CD4-positive, alpha-beta T cell treated with Interleukin-10 for 1 hour (primary cell): Measurements from ENCODE around the gene STK11.

Experiments used
- DNase-seq: peaks from one replicate; pipeline ENCODE4 v3.0.0-alpha.2; 2020

The STK11 gene

DNA sequence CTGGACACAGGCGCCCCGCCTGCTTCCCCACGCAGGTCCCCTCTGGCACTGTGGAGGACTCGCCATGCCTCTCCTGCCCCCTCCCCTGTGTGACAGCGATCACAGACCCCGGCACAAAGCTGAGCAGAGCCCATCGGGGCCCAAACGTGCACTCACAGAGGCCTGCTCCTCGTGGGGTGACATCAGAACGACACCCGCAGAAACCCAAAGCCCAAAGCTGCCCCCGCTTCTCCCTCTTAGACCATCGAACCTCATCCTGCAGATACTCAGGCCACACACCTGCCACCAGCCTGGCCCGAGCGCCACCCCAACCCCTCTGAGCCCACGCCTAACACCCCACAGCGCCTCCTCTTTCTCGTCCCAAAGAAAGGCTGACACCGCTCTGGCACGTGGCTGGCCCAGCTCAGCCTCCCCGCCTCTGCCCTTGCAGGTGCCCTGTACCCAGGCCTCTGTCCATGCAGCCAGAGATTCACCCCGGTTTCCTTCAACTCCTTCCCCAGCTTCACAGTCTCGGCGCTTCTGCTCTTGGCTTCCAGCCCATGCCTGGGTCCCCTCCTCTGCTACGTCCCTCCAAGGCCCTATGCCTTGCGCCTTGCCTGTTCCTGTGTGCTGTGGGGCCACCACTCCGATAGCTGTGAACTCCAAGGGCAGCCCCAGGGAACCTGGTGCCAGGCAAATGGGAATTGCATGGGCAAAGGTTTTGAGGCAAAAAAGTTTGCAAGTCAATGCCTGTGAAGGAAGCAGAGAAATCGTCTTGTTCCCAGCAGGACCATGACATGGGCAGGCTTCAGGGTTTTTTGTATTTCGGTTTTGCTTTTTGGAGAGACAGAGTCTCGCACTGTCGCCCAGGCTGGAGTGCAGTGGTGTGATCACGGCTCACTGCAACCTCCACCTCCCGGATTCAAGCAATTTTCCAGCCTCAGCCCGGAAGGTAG is 33.1 kb downstream of the STK11 start:
- peak; percentile 19 for DNase-seq

DNA sequence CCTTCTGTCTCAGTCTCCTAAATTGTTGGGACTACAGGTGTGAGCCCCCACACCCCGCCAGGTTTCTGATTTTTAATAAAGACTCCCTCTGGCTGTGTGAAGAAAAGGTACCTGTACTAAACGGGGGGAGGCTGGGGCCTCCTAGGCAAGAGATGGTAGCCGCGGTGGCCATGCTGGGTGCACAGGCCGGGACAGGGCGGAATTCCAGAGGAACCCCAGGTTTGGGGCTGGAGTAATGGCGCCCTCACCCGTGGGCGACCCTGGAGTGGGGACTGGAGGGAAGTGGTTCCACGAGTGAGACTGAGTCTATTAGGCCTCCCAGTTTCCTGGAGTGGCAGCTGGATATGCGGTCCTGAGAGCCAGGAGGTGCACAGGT is 33.8 kb downstream of the STK11 start:
- DNase-seq: no peak

DNA sequence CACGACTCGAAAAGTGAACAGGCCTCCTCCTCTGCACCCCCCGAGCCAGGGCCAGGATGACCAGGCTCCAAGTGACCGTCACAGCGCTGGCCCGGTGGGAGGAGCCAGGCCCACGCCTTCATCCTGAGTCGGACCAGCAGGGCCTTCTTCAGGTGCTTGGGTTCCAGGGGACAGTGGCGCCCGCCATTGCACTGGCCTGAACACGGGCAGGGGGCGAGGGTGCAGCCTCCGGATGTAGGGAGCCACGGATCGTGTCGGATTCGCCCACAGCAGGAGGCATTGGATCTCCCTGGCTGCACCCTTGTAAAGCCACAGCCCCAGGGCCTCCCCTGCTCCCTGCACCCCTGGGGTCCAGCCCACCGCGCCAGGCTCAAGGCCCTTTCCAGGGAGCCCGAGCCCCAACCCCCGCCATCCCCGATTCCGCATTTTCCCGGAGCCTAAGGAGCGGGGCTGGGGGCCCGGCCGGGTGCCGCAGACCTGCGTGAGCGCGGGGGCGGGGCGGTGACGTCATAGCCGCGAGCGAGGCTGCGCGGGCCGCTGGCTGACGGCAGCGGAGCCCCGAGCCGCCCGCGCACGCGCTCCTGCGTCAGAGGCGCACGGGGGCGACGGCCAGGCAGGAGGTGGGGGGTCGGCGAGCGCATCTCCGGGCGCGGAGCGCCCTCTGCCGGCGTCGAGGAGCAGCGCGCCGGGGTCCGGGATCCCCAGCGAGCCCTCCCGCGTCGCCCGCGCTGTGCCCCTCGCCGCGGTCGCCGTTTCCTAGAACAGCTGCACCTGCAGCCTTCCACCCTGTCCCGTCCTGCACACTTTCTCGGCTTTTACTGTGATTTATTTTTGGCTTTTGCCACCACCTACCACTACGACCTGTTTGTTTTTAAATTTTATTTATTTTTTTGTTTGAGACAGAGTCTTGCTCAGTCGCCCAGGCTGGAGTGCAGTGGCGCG is 34.5 kb downstream of the STK11 start:
- DNase-seq: peak; percentile 92

DNA sequence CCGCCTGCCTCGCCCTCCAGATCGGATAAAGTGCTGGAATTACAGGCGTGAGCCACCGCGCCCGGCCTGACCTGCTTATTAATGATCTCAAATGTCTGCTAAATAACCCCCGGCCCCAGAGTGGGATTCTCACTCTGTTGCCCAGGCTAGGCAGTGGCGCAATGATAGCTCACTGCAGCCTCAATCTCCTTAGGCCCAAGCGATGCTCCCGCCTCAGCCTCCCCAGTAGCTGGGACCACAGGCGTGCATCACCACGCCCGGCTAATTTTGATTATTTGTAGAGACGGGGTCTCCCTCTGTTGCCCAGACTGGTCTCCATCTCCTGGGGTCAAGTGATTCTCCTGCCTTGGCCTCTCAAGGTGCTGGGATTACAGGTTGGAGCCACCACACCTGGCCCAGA is 35.3 kb downstream of the STK11 start:
- no peak for DNase-seq

DNA sequence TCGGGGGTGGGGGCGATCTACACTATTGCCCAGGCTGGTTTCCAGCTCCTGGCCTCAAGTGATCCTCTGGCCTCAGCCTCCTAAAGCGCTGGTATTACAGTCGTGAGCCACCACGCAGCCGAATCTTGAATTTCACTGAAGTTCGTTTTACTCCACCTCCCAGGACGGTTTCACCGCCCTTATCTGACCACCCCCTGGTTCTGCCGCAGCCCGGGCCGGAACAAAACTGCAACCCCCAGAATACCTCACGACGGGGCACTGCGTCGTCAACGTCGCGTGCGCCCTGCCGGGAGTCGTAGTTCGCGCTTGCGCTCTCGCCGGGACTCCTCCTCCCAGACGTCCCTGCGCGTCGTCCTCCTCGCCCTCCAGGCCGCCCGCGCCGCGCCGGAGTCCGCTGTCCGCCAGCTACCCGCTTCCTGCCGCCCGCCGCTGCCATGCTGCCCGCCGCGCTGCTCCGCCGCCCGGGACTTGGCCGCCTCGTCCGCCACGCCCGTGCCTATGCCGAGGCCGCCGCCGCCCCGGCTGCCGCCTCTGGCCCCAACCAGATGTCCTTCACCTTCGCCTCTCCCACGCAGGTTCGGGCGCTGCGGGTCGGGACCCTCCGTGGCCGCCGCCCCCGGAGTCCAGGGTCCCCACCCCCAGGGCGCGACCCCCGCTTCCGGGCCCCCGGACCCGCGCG is 36.0 kb downstream of the STK11 start, which contains the start of gene ATP5F1D:
ATP5F1D (plus strand) TSS at position 335 of the 679 bp plus-strand sequence; CDS start at position 435, 100 bp downstream.
- DNase-seq: peak; percentile 92

DNA sequence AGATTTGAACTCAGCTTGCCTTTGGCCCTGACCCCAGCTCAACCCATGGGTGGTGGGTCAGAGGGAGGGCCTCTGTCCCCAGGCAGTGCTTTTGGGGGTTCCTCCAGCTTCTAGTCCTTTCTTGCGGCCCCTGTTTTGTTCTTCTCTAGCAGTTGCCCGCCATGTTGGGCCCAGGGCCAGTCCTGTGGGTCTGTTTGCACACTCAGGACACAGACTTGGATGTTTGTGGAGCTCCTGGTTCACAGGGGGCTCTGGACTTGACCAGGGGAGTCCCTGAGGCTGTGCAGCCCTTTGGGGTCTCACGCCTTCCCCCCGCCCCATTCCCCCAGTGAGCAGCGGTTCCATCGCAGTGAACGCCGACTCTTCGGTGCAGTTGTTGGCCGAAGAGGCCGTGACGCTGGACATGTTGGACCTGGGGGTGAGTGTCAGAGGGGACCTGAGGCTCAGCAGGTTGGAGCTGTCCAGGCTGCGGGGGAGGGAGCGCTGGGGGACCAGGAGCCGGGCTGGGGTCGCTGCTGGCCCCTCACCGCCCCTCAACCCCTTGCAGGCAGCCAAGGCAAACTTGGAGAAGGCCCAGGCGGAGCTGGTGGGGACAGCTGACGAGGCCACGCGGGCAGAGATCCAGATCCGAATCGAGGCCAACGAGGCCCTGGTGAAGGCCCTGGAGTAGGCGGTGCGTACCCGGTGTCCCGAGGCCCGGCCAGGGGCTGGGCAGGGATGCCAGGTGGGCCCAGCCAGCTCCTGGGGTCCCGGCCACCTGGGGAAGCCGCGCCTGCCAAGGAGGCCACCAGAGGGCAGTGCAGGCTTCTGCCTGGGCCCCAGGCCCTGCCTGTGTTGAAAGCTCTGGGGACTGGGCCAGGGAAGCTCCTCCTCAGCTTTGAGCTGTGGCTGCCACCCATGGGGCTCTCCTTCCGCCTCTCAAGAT is 38.5 kb downstream of the STK11 start:
- DNase-seq: peak; percentile 88

DNA sequence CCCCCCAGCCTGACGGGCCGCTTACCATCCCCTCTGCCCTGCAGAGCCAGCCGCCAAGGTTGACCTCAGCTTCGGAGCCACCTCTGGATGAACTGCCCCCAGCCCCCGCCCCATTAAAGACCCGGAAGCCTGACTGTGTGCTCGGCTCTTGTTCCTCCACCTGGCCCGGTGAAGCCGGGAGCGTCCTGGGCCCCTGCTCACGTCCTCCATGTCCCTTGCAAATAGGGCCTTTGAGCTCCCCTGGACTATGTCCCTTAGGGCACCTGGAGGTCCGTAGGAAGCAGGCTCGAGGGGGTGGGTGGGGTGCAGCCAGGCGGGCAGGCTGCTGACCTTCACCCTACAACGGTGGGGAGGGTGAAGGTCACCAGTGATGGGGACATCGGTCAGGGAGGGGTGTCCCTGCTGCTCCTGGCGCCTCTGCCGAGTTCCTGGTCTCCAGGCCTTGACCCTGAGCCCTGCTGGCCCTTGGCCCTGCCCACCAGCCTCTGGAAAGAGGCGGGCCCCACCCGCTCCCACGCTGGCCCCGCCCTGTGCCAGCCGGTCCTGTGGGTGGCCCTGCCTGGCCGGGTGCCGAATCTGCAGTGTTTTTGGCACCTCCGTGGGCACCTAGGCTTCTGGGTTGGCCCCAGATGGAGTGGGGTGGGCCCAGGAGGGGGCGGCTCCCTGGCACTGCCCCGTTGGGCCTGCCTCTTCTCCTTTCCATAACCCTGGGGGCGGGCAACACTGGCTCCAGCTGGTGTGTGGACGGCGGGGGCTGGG is 39.3 kb downstream of the STK11 start:
- peak; percentile 48 for DNase-seq

DNA sequence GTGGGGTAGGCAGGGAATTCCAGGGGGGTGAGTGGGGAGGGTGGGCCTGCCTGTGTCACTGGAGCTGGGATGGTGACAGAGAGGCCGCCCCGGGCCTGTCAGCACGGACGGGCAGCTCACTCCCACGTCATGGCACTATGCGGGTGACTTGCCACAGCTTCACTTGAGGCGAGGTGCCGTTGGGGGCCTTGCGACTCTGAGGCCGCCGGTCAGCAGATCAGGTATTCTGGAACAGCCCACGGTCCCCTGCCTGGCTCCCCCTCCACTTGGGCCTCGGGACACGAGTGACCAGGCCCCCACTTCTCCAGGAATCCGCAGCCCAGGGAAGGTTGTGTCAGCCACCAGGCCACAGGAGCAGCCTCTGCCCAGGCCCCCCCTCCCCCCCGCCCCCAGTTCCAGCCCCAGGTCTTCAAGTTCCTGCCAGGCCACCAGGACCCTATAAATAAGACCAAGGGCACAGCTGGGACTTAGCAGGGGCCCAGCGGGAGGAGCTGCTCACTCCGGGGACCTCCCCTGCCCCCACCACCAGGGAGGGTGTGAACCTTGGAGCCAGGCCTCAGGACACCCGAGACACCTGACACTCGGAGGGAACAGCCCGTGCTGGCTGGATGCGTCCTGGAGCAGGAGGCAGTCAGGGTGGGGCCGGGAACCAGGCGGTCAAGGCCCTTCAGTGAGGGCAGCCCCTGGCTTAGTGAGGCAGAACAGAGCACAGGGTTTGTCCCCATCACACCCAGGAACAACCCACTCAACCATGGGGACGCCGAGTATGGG is 40.1 kb downstream of the STK11 start:
- no peak for DNase-seq

DNA sequence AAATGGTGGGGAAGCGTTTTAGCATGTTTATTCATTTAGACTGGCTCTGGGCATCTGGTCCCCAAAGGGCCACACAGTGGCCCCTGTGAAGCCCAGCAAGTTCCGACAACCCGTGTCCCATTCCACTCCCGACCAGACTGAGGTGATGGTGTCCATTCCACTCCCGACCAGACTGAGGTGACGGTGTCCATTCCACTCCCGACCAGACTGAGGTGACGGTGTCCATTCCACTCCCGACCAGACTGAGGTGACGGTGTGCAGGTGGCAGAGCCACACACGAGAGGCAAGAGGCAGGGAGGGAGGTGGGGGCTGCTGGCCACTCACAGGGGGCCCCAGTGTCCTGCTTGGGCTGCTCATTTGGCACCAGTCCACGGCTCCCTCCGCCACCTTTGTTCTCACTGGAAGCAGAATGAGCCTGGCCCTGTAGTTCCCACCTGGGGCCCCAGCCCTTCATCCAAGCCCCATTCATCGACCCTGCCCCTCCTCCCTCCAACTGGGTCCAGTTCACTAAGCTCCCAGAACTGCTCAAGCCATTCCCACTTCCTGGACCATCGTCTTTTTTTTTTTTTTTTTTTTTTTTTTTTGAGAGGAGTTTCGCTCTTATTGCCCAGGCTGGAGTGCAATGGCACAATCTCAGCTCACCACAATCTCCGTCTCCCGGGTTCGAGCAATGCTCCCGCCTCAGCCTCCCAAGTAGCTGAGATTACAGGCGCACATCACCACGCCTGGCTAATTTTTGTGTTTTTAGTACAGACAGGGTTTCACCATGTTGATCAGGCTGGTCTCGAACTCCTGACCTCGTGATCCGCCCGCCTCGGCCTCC is 40.9 kb downstream of the STK11 start:
- peak; percentile 12 for DNase-seq

DNA sequence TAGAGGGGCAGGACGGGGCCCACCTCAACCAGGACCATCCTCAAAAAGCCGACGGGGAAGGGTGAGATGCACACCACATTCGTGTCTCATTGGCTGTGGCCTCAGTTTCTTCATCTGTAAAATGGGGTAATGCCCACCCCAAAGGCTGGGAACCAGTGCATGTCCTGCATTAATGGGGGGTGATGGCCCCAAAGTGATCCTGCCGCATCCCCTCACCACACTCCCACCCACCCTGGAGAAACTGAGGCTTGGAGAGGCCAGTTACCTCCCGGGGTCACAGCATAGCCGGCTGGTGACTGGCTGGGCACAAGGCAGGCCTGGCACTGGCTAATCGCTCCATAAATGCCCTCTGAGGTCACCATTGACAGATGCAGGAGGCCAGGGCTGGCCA is 42.2 kb downstream of the STK11 start:
- no peak for DNase-seq

DNA sequence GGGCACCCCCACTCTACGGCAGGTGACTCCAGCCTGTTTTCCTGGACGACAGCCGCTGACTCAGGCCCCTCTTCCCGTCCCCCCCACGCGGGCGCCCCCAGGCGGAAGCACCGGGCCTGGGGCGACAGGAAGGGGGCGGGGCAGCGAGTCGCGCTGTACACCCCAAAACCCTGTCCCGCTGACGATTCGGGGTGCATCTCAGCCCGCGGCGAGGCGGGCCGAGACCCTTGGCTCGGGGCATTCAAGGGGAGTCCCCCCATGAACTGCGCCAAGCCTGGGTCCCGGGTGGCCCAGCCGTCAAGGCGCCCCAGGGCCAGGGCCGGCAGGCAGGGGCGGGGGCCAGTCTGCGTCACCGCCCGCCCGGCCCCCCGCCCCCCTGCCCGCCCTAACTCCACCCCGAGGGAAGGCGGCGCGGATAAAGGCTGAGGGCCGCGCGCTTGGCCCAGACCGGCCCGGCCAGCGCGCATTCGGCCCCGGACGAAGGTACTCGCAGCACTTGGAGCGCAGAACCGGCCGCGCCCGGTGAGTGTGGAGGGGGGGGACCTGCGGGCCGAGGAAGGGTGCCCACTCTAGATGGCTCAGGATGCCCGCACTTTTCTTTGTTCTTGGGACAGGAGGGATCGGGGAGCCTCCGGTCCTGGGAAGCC is 42.7 kb downstream of the STK11 start, which contains the start of gene MIDN:
MIDN (plus strand) TSS at position 445 of the 647 bp plus-strand sequence. CDS start 1,714 bp downstream, outside the sequence.
- peak; percentile 81 for DNase-seq

DNA sequence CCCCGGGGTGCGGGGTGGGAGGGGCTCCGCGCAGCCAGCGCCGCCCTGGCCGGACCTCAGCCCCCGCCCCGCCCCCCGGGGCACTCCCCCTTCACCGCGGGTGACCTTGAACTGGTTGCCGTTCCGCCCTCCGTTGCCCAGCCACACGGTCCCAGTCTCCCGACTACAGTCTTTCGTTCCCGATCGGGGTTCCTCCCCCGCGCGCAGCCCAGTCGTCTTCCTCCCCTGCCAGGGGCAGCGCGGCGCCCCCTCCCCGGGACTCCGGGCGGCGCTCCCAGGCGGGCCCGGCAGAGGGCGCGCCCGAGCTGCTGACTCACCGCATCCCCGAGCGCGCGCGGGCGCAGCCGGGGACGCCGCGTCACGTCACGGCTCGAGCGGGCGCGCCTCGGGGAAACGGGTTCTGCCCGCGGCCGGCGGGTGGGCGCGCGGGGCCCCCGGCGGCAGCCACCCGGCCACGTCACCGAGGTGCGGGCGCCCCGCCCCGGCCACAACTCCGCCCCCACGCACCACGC is 43.3 kb downstream of the STK11 start:
- DNase-seq: peak; percentile 89

DNA sequence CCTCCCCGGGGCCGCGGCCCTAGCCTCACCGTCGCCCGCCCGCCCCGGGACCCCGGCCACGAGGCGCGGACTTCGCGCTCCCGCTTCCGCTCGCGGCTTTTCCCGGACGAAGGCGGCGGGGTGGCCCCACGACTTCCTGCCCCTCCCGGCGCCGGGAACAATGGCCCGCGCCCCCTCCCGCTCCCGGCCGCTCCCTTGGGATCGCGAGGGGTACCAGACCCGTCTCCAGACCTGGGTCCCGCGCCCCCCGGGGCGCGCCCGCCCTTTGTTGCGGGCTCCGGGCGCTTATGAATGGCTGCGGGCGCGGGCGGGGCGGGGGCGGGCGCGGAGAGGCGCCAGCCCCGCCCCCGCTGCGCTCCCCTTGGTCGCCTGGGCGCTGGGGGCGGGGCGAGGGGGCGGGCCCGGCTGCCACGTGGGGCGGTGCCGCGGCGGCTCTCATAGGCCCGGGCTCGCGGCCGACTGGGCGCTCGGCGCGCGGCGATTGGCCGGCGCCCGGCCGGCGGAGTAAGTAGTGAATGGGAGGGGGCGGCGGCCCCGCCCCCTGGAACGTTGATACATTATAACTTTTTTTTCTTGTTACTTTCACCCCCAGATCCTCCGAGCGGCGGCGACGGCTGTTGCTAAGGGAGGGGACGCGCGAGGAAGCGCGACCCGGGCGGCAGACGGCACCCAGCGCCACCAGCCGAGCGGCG is 43.9 kb downstream of the STK11 start:
- peak; percentile 95 for DNase-seq

DNA sequence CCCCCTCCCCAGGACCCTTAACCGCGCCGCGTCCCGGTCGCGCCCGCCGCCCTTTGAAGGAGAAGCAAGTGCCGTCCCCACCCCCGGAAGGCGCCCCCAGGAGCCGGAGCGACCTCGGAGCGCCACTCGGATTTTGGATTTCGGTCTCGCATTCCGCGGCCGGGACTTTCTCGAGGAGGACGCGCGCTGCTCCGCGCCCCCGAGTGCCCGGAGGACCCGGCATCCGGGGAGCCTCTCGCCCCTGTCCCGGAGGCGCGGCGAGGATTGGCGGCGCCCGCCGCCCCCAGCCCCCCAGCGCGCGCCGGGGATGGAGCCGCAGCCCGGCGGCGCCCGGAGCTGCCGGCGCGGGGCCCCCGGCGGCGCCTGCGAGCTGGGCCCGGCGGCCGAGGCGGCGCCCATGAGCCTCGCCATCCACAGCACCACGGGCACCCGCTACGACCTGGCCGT is 44.4 kb downstream of the STK11 start:
- no peak for DNase-seq

DNA sequence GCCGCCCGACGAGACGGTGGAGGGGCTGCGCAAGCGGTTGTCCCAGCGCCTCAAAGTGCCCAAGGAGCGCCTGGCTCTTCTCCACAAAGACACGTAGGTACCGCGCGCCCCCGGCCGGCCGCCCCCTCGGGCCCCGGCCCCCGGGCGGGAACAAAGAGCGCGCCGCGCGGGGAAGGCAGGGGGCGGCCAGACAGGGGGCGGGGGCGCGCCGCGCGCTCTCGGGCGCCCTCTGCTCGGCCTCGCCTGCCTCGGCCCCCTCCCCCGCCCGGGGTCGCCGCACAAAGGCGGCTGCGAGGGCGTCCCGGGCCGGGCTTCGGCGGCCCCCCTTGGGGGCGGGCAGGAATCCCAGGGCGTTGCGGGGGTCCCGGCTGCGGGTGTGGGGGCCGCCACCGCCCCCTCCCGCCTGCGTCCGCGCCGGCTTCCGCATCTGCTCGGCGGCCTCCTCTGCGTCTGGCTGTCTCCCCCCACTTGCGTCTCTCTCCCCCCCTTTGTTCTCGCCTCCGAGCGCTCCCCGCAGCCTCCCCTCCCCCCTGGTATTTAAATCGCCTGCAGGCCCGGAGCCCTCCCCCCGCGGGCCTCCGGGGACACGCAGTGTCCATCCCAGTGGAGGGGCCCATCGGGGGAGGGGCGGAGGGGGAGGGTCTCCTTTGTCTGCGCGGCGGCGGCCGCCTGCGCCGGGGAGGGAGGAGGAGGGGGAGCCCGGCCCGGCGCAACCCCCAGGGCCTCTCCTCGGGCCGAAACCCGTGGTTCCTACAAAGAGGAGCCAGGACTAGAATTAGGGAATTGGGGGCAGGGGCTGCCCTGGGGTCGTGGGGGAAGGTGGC is 45.1 kb downstream of the STK11 start:
- peak; percentile 67 for DNase-seq

DNA sequence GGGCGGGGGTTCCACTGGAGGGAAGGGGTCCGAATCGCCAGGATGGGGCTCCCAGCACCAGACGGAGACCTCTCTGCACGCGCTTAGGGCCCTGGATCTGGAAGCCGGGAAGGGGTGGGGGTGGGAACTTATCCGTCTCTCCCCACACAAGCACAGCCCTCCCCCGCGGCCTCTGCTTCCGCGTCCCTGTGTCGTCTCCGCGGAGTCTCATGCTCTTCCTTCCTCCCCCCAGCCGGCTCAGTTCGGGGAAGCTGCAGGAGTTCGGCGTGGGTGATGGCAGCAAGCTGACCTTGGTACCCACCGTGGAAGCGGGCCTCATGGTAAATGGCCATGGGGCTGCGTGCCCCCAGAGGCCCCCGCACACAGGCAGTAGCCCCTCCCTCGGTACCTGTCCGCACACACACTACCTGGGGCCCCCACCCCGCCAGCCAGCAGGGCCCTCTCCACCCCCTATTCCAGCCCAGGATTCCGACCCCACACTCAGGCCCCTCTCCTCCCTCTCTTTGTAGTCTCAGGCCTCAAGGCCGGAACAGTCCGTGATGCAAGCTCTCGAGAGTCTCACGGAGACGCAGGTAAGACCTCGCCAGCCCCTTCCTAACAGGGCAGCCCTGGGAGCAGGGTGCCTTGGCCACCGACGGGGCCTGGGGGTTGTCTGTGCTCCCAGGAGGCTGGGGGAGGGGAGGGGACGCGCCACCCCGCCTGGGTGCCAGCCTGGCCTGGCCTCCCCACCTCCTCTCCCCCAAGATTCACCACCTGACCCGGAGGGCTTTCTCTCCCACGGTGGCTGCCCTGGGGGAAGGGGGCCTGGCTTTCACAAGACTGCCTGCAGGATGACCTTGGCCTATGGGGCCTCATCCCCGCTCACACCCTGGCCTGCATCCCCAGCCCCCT is 46.0 kb downstream of the STK11 start:
- peak; percentile 69 for DNase-seq
